CD4-positive, CD25-positive, alpha-beta regulatory T cell (primary cell): Measurements from ENCODE around the gene PTPRG. TPM values are rescaled to one million over a fixed set of nuclear protein-coding genes. Genes with fewer than 3 reads are reported as not detected.

Experiments
- ATAC-seq, 2 donors: fragments of 150-1000 bp; cut with Tn5 transposase; one replicate each; pipeline ENCODE4 v1.10.0; 2021; ENCODE audit warnings: low read depth in 2 of 2, moderate number of reproducible peaks in 2 of 2, moderate library complexity in 1 of 2
- DNase-seq, 3 donors: peaks; one replicate each; pipeline versions ENCODE4 v3.0.0 to v3.0.0-alpha.2; 2012 to 2022; ENCODE audit warnings: mixed read lengths in 1 of 3
- H3K27ac ChIP-seq: one replicate; pipeline ENCODE4 v1.7.0; 2013; ENCODE audit warnings: mild to moderate bottlenecking, low read length; ENCODE audit not compliant: insufficient read depth, poor library complexity, severe bottlenecking
- H3K27me3 ChIP-seq: one replicate; pipeline ENCODE4 v1.7.0; 2013; ENCODE audit warnings: low read length; ENCODE audit not compliant: control insufficient read depth, insufficient read depth
- H3K36me3 ChIP-seq: one replicate; pipeline ENCODE4 v1.7.0; 2013; ENCODE audit warnings: mild to moderate bottlenecking, low read length, moderate library complexity; ENCODE audit not compliant: control insufficient read depth, insufficient read depth
- H3K4me1 ChIP-seq: 2 replicates; pipeline ENCODE4 v1.7.0; 2013; ENCODE audit warnings: mild to moderate bottlenecking, low read length; ENCODE audit not compliant: insufficient read depth, control insufficient read depth, poor library complexity, severe bottlenecking
- H3K4me3 ChIP-seq: one replicate; pipeline ENCODE4 v1.7.0; 2013; ENCODE audit warnings: low read depth, mild to moderate bottlenecking, low read length, moderate library complexity
- H3K9me3 ChIP-seq, 2 experiments: 1 replicate in 1 of 2; 2 replicates in 1 of 2; pipeline ENCODE4 v1.7.0; 2013; ENCODE audit warnings: low read length in 2 of 2, mild to moderate bottlenecking in 1 of 2, moderate library complexity in 1 of 2; ENCODE audit not compliant: control insufficient read depth in 2 of 2
- H3K27ac Mint-ChIP-seq, 3 donors: one replicate each; pipeline ENCODE4 v1.8.0; 2020 to 2022; ENCODE audit warnings: mild to moderate bottlenecking in 3 of 3, mixed read lengths in 3 of 3, moderate library complexity in 2 of 3
- H3K27me3 Mint-ChIP-seq: one replicate; pipeline ENCODE4 v1.8.0; 2022; ENCODE audit warnings: mild to moderate bottlenecking, mixed read lengths
- H3K36me3 Mint-ChIP-seq: one replicate; pipeline ENCODE4 v1.8.0; 2020; ENCODE audit warnings: mixed read lengths
- H3K4me1 Mint-ChIP-seq, 4 donors: one replicate each; pipeline ENCODE4 v1.8.0; 2020 to 2022; ENCODE audit warnings: mixed read lengths in 4 of 4, mild to moderate bottlenecking in 1 of 4
- H3K4me3 Mint-ChIP-seq, 4 donors: one replicate each; pipeline ENCODE4 v1.8.0; 2020 to 2022; ENCODE audit warnings: mild to moderate bottlenecking in 4 of 4, mixed read lengths in 4 of 4, moderate library complexity in 3 of 4
- H3K9me3 Mint-ChIP-seq, 7 donors: one replicate each; pipeline ENCODE4 v1.8.0; 2020 to 2022; ENCODE audit warnings: mixed read lengths in 7 of 7, mild to moderate bottlenecking in 3 of 7, moderate library complexity in 2 of 7
- polyA plus RNA-seq, 4 donors: library from polyadenylated mRNA; unstranded; fragments of 300-500 nt; fragmentation: Illumina TruSeq; gene quantifications; one replicate each; pipeline ENCODE4 v1.2.3, GENCODE V29; 2021
- total RNA-seq: library from RNA; stranded (reverse); gene quantifications from one replicate; pipeline ENCODE4 v1.2.3, GENCODE V29; 2022

PTPRG gene
- total and polyA plus RNA-seq, 5 donors from 2014 or later: not detected

DNA sequence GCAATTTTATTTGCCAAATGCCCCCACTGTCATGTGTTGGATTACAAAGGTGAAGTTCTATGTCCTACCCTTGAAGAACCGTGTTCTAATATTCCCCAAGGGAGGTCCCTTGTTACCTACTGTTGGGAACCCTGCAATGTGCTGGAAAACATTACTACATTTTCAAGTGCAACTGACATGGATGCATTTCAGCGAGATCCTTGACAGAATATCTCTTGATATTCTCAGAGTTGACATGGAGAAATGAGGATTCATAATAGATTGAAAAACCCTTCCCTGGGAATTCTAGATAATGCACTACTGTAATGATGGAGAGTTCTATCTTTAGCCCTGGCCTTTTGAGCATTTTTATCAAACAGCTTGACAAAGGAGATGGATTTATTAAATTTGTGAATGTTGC, 414.6 kb downstream of the PTPRG start:
- Histone ChIP-seq H3K4me3 (no peak overlapping the region), H3K4me1 (no peaks in the 10 kb centered on the region), H3K27me3 (no peaks in the 10 kb centered on the region), H3K27ac (no peak overlapping the region), H3K9me3 (no peaks in the 10 kb centered on the region), H3K36me3 (no peaks in the 10 kb centered on the region)
- Mint-ChIP-seq H3K9me3 (peaks cover 0 to 7% (median 0%) of the 10 kb centered on the region in 7 donors), H3K27me3 (no peaks in the 10 kb centered on the region), H3K4me3 (peak overlapping the region in 1 of 4 donors; percentile 58), H3K27ac (no peak overlapping the region), H3K4me1 (no peaks in the 10 kb centered on the region), H3K36me3 (no peaks in the 10 kb centered on the region)
- ATAC-seq (no peak), DNase-seq (no peak)

GRCh38 chr3:61978460-61979419, 417.4 kb downstream of the PTPRG start:
- H3K9me3 ChIP-seq: no peaks in the 10 kb centered on the region
- no peak overlapping the region for H3K4me3 Mint-ChIP-seq
- no peaks in the 10 kb centered on the region for H3K27me3 Mint-ChIP-seq
- H3K4me1 ChIP-seq: no peaks in the 10 kb centered on the region
- H3K27ac Mint-ChIP-seq: no peak overlapping the region
- no peaks in the 10 kb centered on the region for H3K36me3 Mint-ChIP-seq
- H3K9me3 Mint-ChIP-seq: peaks cover 0 to 7% (median 0%) of the 10 kb centered on the region in 7 donors
- no peak for DNase-seq
- no peak overlapping the region for H3K4me3 ChIP-seq
- H3K36me3 ChIP-seq: no peaks in the 10 kb centered on the region
- no peak for ATAC-seq
- no peaks in the 10 kb centered on the region for H3K4me1 Mint-ChIP-seq
- H3K27me3 ChIP-seq: no peaks in the 10 kb centered on the region
- H3K27ac ChIP-seq: no peak overlapping the region

DNA sequence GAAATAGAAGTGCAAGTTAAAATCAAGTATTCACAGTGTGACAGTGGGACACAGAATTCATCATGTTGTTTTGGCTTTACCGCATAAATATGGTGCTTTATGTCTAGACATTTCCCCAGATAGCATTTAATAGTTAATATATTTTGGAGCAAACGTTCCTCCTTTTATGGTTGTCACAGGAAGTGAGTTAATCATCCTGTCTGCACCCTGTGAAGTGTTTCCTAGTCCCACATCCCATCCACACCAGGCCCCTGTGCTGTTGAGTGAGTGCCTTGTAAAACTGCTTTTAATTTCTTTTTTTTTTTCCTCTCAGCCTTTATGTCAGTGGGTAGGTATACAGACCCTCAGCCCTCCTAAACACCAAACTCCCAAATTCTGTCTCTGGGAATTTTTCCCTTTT, 418.3 kb downstream of the PTPRG start:
- Mint-ChIP-seq H3K4me3 (no peak overlapping the region), H3K36me3 (no peaks in the 10 kb centered on the region)
- DNase-seq: no peak

DNA sequence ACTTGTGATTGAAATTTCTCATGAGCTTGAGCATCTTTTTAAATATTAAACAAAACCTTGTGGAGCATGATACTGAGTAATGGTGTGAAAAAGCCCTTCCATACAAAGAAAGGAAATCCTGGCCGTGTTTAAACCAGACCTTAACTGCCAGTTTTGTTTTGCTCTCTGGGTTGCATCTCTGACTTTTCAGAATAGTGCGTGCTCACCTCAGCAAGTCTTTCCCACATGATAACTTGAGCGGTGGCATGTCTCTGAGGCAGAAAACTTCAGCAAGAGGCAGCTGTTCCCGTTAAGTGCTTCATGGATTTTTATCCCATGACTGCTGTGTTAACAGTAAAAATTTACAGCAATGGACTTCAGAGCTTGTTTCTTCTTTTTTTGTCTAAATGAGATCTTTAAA, 418.7 kb downstream of the PTPRG start:
- H3K9me3 Mint-ChIP-seq: peaks cover 0 to 7% (median 0%) of the 10 kb centered on the region in 7 donors
- H3K4me3 ChIP-seq: no peak overlapping the region
- no peaks in the 10 kb centered on the region for H3K27me3 ChIP-seq
- H3K36me3 ChIP-seq: no peaks in the 10 kb centered on the region
- H3K4me1 ChIP-seq: no peaks in the 10 kb centered on the region
- no peaks in the 10 kb centered on the region for H3K27me3 Mint-ChIP-seq
- H3K4me1 Mint-ChIP-seq: no peaks in the 10 kb centered on the region
- H3K27ac Mint-ChIP-seq: no peak overlapping the region
- H3K4me3 Mint-ChIP-seq: no peak overlapping the region
- DNase-seq (no peak), ATAC-seq (no peak)
- H3K36me3 Mint-ChIP-seq: no peaks in the 10 kb centered on the region
- H3K9me3 ChIP-seq: no peaks in the 10 kb centered on the region
- no peak overlapping the region for H3K27ac ChIP-seq

More for the DNA sequence above, 418.3 kb downstream of the PTPRG start:
- Histone ChIP-seq H3K27ac (no peak overlapping the region), H3K4me1 (no peaks in the 10 kb centered on the region), H3K27me3 (no peaks in the 10 kb centered on the region), H3K36me3 (no peaks in the 10 kb centered on the region), H3K9me3 (no peaks in the 10 kb centered on the region), H3K4me3 (no peak overlapping the region)
- H3K4me1 Mint-ChIP-seq: no peaks in the 10 kb centered on the region
- peaks cover 0 to 7% (median 0%) of the 10 kb centered on the region in 7 donors for H3K9me3 Mint-ChIP-seq
- ATAC-seq: no peak
- no peak overlapping the region for H3K27ac Mint-ChIP-seq
- H3K27me3 Mint-ChIP-seq: no peaks in the 10 kb centered on the region

DNA sequence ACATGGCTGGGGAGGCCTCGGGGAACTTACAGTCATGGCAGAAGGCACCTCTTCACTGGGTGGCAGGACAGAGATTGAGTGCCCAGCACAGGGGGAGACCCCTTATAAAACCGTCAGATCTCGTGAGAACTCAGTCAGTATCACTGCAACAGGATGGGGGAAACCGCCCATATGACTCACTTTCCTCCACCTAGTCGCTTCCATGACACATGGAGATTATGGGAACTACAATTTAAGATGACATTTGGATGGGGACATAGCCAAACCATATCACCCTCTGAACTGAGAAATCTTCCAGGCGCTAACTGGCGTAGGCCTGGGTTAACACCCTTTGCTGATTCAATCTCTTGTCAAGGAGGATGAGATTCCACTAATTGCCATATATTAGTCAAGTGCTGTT, 419.7 kb downstream of the PTPRG start:
- H3K4me3 ChIP-seq: no peak overlapping the region
- no peaks in the 10 kb centered on the region for H3K27me3 ChIP-seq
- H3K4me1 Mint-ChIP-seq: no peaks in the 10 kb centered on the region
- H3K36me3 Mint-ChIP-seq: no peaks in the 10 kb centered on the region
- H3K36me3 ChIP-seq: no peaks in the 10 kb centered on the region
- no peak overlapping the region for H3K27ac Mint-ChIP-seq
- H3K4me3 Mint-ChIP-seq: no peak overlapping the region
- H3K27me3 Mint-ChIP-seq: no peaks in the 10 kb centered on the region
- H3K27ac ChIP-seq: no peak overlapping the region
- no peak for ATAC-seq
- H3K9me3 Mint-ChIP-seq: peaks cover 0 to 7% (median 0%) of the 10 kb centered on the region in 7 donors
- no peaks in the 10 kb centered on the region for H3K9me3 ChIP-seq
- H3K4me1 ChIP-seq: no peaks in the 10 kb centered on the region
- no peak for DNase-seq

GRCh38 chr3:61983479-61983878, 422.1 kb downstream of the PTPRG start:
- H3K4me3 Mint-ChIP-seq: no peak overlapping the region
- no peaks in the 10 kb centered on the region for H3K4me1 Mint-ChIP-seq
- no peak overlapping the region for H3K4me3 ChIP-seq
- no peaks in the 10 kb centered on the region for H3K27me3 ChIP-seq
- no peaks in the 10 kb centered on the region for H3K4me1 ChIP-seq
- H3K36me3 Mint-ChIP-seq: no peaks in the 10 kb centered on the region
- DNase-seq: no peak
- ATAC-seq: no peak
- H3K27ac ChIP-seq: no peak overlapping the region
- H3K9me3 Mint-ChIP-seq: peaks cover 0 to 7% (median 0%) of the 10 kb centered on the region in 7 donors
- H3K27ac Mint-ChIP-seq: no peak overlapping the region
- H3K36me3 ChIP-seq: no peaks in the 10 kb centered on the region
- H3K9me3 ChIP-seq: no peaks in the 10 kb centered on the region
- no peaks in the 10 kb centered on the region for H3K27me3 Mint-ChIP-seq

GRCh38 chr3:61985020-61985419, 423.6 kb downstream of the PTPRG start:
- Mint-ChIP-seq H3K4me3 (no peak overlapping the region), H3K4me1 (no peaks in the 10 kb centered on the region), H3K27ac (no peak overlapping the region), H3K36me3 (no peaks in the 10 kb centered on the region), H3K9me3 (peaks cover 0 to 3% (median 0%) of the 10 kb centered on the region in 7 donors), H3K27me3 (no peaks in the 10 kb centered on the region)
- ATAC-seq: no peak
- Histone ChIP-seq H3K27ac (no peak overlapping the region), H3K36me3 (no peaks in the 10 kb centered on the region), H3K9me3 (no peaks in the 10 kb centered on the region), H3K4me3 (no peak overlapping the region), H3K4me1 (no peaks in the 10 kb centered on the region), H3K27me3 (no peaks in the 10 kb centered on the region)
- DNase-seq: no peak

DNA sequence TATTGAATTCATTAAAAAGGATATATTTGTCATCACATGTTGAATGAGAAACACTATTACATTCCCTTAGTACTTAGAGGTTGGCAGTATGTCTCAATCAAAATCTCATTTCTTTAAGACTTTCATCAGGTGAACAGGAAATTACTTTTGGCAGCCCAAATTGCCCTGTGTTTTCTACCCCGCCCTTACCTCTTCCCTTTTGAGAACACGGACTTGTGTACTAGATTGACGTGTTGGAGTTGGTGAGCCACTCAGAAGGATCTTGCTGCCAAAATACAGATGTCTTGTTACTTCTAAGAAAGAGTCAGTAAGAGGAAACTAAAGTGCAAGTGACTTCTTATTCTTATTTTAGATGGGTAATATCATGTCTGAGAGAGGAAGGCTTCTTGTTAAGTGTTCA, 425.1 kb downstream of the PTPRG start:
- no peaks in the 10 kb centered on the region for H3K36me3 Mint-ChIP-seq
- DNase-seq (no peak), ATAC-seq (no peak)

More for the DNA sequence above, 425.1 kb downstream of the PTPRG start:
- H3K27ac Mint-ChIP-seq: no peak overlapping the region
- no peaks in the 10 kb centered on the region for H3K36me3 ChIP-seq
- no peak overlapping the region for H3K27ac ChIP-seq
- H3K9me3 Mint-ChIP-seq: peaks cover 0 to 2% (median 0%) of the 10 kb centered on the region in 7 donors
- no peak overlapping the region for H3K4me3 ChIP-seq
- no peaks in the 10 kb centered on the region for H3K27me3 Mint-ChIP-seq
- H3K27me3 ChIP-seq: no peaks in the 10 kb centered on the region
- no peaks in the 10 kb centered on the region for H3K4me1 ChIP-seq
- H3K9me3 ChIP-seq: no peaks in the 10 kb centered on the region
- H3K4me3 Mint-ChIP-seq: no peak overlapping the region
- no peaks in the 10 kb centered on the region for H3K4me1 Mint-ChIP-seq
